ENCODE results near the gene KRT20.

DNA sequence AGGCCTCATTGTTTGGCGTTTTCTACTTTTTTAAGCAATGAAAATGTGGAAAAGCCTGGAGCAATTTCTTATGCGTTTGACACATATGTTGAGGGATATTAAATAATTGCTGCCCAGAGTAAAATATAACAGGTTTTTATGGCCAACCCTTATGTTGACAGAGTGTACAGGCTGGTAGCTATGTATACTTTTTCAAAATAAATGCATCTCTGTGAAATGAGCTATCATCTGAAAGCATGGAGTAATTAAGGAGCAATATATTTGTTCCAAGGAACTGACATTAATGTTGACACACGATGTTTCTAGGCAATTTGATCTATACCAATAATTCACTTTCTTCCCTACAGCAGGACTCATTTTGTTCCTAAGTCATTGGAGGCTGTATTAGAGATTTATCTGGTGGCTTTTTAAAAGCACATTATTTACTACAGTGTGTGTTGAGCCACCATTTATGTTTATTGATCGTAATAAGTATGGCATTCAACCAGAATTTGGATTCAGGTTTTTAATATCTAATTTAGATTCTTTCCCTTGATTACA is 11.9 kb upstream of the KRT20 start:
- TF ChIP-seq EZH2phosphoT487 (IDR thresholded peaks at IDR 0.05; ENCODE audit: borderline replicate concordance): no peak
- TF ChIP-seq, protein P1, sequence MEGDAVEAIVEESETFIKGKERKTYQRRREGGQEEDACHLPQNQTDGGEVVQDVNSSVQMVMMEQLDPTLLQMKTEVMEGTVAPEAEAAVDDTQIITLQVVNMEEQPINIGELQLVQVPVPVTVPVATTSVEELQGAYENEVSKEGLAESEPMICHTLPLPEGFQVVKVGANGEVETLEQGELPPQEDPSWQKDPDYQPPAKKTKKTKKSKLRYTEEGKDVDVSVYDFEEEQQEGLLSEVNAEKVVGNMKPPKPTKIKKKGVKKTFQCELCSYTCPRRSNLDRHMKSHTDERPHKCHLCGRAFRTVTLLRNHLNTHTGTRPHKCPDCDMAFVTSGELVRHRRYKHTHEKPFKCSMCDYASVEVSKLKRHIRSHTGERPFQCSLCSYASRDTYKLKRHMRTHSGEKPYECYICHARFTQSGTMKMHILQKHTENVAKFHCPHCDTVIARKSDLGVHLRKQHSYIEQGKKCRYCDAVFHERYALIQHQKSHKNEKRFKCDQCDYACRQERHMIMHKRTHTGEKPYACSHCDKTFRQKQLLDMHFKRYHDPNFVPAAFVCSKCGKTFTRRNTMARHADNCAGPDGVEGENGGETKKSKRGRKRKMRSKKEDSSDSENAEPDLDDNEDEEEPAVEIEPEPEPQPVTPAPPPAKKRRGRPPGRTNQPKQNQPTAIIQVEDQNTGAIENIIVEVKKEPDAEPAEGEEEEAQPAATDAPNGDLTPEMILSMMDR (conservative IDR thresholded peaks at IDR 0.05; ENCODE audit: low read length): no peak
